Measurements from ENCODE around the gene PRDM11.
"Not testable (repeated sequence)": the region's sequence is repeated elsewhere in the genome, so short reads cannot be mapped to it uniquely, and the experiment has no call there.

PRDM11 gene

DNA sequence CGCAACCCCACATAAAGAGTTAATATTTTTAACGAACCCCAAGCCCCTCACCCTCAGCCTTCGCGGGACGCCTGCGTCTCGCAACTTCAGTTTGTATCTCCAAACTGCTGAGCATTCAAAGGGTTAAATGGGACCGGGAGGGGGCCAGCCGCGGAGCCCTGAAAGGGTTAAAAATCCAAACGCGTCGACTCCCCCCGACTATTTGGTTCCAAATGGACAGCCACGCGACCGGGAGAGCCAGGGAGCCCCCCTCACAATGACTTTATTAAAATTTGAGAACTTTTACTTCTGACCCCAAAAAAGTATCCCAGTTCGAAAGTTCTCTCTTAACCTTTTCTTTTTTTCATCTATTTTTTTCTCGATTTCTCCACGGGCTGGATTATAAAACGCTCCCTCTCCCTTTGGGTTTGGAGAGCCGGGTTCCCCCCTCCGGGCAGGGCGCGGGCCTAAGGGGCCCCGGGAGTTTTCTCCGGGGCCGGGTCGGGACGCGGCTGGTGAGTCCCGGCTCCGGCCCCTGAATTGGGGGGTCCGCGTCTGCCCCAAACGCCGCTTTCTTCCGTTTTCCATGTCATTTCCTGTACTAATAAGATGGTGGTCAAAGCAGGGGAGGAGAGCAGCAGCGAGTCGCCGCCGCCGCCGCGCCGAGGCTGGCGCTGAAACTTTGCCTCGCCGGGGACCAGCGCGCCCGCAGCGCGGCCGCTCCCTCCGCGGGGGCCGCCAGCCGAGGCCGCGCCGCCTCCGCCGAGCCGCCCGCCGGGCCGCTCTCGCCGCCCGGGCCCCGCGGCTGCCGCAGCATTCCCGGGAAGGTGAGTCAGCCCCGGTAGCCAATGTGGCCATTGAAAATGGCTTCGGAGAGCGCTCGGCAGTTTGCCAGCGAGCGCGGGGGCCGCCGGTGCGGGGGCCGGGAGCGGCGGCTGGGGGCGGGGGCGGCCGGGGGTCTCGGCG is at the start of gene PRDM11:
Gene PRDM11, plus strand, starts transcription at position 568 of the 945 bp plus-strand sequence. CDS start 35,128 bp downstream, outside the sequence.
- DNase-seq (ENCODE audit: low read depth), result peak; percentile 5

DNA sequence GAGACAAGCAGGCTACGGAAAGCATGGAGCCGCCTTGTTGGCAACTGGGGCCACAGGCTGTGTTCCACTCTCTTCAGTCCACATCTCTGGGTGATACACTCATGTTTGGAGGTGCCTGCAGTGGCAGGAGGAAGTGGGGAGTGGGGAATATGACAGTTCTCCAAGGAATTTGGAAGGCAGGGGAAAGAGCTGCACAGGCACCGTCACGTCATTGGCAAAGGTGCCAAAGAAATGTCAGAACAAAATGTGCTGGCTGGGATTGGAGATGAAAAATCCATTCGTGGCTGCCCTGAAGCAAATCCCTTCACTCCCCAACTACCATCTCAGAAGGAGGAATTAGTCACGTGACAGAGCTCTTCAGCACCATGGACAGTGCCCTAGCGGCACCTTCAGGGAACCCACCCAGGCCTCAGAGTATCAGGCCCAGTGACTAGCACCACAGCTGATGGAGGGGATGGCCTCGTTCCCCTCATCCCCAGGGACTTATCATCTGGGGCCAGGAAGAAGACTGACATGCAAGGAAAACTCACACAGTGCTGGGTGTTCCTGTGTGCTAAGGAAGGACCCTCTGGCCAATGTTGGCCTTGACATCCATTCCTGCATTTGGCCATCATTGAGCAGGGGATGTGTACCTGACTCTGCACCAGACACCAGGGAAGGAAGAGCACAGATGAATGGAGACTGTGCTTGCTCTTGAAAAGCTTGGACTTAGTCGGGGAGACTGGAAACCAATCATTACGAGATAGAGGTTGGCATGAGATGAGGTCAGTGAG is 48.5 kb upstream of the PRDM11 start:
- DNase-seq (ENCODE audit: low read depth), result no peak

DNA sequence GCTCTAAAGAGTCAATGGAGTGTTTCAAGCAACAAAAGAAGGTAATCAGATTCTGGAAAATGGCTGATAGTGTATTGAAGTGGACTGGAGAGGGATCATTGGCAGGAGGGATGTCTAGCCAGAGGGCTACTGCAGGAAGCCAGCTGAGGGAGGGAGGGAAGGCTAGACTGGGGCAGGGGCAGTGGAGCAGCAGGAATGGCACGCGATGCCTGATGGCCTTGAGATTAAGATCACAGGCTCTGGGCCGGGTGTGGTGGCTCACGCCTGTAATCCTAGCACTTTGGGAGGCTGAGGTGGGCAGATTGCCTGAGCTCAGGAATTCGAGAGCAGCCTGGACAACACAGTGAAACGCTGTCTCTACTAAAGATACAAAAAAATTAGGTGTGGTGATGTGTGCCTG is 47.5 kb upstream of the PRDM11 start:
- no peak for DNase-seq (ENCODE audit: low read depth)

DNA sequence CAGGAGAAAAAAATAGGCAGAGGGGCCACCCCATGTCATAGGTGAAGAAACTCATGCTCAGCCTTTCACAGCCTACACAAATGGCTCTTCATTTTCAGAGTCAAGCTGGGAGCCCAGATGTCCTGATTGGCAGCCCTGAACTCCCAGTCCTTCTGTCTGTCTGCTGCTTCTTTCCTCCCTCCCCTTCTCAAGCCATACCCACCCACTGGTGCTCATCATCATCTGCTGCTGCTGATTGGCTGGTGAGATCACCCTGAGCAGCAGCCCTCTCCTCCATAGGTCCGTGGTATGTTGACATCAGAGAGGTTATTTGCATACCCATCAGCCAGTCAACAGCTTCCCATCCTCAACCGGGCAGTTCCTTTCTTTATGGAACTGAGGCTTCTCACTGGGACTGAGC is 46.1 kb upstream of the PRDM11 start:
- no peak for DNase-seq (ENCODE audit: low read depth)

DNA sequence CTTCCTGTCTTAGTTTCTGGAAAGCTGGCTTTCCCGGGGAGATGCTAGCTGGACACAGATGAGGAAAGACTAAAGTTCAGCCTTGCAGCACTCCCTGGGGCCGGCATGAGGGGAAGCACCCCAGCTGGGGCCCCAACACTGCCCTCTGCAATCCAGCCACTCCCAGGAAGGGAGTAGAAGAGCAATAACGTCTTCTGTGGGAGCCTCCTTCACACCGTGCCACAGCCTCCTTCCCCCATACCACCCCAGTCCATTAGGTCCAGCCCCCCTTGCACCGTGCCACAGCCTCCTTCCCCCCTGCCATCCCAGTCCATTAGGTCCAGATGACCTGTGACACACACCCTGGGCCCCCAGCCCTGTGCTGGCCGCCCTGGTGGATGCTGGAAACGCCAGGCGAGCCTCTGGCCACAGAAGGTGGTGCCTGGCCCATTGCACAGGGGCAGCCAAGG is 44.1 kb upstream of the PRDM11 start:
- no peak for DNase-seq (ENCODE audit: low read depth)

DNA sequence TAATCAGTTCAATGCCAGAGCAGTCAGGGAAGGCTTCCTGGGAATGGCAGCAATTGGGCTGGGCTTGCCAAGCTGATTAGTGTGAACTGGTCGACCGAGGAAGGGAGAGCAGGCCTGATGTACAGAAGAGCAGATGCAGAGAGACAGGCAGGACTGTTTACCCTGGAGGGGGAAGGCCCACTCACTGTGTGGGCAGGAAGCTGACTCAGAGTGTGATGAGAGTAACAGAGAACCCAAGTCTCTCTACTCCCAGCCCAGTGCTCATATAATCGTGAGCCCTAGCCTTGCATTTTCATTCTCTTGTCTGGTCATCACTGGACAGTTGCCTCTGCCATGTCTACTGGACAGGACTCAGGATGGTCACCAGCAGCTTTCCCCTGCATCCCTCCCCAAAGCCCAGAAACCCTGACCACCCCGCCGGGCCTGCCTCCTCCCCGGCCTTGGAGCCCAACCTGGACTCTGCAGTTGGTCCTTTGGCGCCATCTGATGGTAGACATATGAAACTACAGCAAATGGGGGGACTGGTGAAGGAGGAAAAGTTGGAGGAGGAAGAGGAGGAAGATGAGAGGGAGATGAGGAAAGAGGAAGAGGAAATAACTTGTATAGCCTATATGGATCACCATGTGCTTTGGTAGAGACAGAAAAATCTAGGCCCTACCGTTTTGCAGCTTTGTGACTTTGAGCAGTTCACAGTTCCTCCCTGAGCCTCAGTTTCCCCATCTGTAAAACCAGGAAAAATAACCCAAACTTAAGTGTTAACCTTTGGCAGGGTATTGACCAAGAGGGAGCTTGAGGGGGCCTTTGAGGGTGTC is 43.4 kb upstream of the PRDM11 start:
- peak; percentile 48 for DNase-seq (ENCODE audit: low read depth)

DNA sequence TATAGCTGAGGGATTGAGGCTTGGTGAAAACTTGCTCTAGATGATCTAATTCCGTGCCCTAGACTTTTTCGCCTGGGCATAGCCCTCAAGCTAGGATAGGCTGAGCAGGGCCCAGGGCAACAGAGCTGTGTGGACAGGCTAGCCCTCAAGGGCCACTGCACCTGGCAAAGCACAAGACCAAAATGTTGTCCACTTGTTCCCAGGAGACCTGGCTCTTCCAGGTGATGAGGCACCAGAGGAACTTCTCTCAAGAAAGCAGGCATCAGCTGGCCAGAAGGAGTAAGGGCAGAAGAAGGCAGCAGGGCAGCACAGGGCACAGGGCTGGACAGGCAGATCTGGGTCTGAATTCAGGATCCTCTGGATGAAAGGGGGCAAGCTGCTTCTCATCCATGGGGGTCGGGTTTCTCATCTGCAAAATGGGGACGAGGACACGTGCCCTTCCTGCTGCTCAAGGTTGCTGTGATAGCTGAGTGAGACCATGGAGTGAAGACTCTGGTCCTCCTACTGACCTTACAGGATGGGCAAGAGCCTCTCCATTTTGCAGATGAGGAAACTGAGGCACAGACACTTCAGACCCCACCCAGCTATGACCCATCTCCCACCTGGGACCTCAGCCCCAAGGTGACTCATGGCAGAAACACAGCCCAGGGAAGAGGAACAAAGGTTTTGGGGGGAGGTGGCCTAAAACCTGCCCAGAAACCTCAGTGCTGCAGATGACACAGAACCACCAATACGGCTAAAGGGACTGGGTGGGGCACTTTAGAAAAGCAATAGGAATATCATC is 42.2 kb upstream of the PRDM11 start:
- no peak for DNase-seq (ENCODE audit: low read depth)

DNA sequence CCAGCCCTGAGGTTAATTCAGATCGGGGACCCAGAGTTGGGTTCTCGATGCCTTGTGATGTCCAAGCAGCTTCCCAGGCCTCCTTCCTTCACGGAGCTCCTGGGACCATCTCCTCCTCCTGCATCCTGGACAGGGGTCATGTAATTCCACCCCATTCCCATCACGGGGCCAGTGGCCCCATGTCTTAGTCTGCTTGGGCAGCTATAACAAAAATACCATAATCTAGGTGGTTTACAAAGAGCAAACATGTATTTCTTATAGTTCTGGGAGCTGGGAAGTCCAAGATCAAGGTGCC is 41.7 kb upstream of the PRDM11 start:
- no peak for DNase-seq (ENCODE audit: low read depth)

DNA sequence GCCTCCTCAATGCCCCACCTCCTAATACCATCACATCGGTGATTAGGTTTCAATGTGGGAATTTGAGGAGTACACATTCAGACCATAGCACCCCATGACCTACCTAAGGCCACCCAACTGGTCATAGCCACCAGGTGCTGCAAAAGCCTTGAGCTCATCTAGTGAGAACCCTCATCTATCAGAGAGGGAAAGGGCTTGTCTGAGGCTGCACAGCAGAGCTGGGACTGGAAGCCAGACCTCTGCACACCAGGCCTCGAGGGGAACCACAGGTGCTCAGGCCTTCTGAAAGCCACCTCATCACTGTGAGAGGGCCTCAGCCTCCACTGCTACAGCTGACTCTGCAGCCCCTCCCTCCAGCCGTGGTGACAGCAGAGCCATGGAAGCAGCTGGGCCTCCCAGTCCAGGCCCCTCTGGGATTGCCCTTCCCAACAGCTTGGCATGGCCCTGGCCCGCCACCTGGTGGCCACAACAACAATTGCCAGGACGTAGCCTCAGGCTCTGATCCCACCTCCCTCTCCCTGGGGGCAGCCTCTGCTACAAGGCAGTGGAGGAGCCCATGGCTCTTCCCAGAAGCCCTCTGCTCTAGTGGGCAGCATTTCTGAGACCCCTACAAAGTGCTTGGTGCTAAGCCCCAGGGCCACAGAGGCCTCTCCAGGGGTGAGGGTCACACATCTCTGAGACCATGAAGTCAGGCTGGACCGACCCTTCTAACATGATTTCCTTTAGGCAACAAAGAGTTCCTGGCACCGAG is 41.0 kb upstream of the PRDM11 start:
- peak; percentile 37 for DNase-seq (ENCODE audit: low read depth)

DNA sequence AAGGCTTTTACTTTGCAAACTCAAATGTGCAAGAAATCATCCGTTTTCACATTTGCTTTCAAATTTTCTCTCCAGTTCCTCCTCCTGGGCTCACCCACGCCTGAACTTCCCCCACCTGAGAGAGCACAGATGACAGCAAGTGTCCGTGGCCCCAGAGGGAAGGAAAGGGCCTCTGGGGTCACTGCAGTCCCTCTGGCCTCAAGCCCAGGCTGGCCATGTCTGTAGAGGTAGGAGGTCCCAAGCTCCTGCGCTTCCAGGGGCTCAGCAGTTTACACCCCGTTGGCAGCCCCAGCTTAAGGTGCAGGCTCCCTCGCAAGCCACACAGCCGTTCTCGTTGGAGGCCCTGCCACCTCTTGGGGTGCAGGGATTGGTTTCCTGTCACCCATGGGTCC is 40.5 kb upstream of the PRDM11 start:
- DNase-seq (ENCODE audit: low read depth), result no peak

DNA sequence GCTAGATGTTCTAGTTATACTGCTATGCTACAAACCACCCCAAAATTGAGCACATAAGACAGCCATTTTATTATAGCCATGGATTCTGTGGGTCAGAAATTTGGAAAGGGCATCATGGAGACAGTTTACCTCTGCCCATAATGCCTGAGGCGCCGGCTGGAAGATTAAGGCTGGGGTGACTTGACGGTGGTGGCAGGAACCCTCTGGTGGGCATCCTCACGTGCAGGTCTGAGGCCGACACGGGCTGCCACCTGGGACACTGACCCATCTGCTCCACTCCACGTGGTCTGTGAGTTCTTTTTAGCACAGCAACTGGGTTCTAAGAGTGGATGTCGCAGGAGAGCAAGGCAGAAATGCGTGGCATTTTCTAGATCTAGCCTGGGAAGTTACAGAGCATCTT is 40.0 kb upstream of the PRDM11 start:
- DNase-seq (ENCODE audit: low read depth), result no peak

DNA sequence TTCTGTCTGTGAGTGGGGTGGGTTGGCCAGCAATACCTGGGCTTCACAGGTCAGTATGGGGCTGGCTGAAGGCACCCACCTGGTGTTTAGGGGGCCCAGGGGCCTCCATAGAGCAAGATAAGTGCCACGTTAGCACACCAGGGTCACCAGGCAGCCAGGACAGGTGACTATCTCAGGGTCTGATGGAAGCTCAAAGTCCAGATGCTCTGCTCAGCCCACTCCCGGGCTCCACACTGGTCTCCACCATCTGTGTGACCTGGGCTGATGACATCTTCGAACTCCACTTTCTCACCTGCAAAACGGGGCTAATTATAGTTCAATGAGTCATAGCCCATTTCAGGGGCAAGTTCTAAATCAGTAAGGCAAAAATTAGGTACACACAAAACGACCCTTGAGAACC is 39.4 kb upstream of the PRDM11 start:
- DNase-seq (ENCODE audit: low read depth), result no peak

DNA sequence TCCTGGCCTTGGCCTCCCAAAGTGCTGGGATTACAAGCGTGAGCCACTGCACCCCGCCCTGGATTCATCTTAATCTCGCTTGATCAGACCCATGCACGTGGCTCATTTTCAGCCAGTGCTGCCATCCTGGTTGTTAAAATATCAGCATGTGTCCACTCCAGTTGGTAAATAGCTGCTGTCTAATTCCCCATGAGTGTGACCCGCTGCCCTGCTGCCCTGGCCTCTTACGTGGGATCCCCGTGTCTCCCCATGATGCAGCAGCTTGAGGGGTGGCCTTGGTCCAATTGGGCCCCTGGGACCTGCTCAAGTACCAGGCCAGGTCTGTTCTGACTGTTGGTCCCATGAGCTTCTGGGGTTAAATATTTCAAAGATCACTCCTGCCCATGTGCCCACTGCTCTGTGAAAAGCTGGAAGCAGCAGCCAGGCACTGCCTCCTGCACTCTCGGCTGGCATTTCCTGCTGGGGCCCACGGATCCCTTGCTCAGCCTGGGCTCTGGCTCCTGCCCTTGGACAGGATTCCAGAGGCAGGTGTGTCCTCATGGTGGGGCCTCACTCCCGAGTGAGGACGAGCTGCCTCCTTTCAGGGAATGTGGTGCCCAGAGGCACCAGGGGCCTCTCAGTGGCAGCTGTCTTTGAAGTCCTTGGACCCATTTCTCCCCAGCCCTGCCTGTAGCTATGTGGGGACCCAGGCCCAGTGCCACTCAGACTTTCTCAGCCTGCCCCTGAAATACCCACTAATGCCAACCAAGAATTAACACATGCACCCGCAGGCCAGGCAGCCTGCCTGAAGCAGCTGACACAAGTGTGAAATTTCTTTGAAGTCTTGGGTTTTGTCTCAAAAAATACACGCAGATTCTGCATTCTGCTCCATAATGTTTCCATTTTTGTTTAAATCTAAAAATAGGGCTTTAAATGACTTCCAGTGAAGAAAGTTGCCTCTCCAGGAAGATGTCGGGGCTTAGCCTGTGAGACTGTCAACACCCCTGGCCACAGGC is 38.1 kb upstream of the PRDM11 start:
- no peak for DNase-seq (ENCODE audit: low read depth)

DNA sequence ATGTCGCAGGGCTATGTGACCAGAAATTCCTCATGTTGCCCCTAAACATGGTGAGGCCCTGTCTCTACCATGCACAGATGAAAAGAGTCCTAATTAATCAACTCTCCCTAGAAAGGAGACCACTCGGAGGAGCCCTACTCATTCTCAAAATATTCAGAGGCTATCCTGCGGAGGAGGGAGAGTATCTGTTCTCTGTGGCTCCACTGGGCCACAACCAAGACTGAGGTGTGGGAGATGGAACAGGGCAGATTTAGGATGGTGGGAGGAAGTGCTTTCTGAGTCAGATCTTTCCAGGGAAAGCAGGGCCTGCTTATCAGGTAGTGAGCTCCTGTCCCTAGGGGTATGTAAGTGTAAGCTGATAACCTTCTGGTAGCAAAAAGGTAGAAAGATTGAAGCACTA is 37.0 kb upstream of the PRDM11 start:
- DNase-seq (ENCODE audit: low read depth), result no peak

DNA sequence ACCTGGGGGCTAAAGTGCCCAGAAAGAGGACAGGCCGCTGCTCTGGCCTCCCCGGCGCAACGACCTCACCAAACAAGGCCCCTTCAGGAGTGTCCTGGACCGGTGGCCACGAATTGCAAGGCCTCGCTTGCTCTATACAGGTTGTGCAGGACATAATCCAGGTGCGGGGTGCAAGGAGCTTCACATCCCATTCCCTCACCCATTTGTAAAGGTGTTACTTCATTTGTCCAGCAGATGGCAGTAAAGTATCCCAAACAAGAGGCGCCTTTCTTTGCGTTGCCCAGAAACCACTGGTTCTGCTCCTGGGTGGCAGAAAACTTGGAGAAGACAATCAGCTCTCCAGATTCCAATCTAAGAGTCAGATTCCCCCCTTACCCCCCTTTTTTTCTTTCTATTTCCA is 35.9 kb upstream of the PRDM11 start:
- DNase-seq (ENCODE audit: low read depth), result peak; percentile 44

DNA sequence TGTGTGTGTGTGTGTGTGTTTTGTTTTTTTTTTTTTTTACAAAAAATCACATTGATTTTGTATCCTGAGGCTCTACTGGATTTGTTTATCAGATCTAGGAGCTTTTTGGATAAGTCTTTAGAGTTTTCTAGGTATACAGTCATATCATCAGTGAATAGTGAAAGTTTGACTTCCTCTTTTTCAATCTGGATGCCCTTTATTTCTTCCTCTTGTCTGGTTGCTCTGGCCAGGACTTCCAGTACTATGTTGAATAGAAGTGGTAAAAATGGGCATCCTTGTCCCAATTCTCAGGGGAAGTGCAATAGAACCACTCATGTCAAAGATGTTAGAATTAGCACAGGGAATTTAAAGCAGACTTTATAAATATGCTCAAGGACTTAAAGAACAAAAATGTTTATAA is 32.6 kb upstream of the PRDM11 start:
- no peak for DNase-seq (ENCODE audit: low read depth)

DNA sequence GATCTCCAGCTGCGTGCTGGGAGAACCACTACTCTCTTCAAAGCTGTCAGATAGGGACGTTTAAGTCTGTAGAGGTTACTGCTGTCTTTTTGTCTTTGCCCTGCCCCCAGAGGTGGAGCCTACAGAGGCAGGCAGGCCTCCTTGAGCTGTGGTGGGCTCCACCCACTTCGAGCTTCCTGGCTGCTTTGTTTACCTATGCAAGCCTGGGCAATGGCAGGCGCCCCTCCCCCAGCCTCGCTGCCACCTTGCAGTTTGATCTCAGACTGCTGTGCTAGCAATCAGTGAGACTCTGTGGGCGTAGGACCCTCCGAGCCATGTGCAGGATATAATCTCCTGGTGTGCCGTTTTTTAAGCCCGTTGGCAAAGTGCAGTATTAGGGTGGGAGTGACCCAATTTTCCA is 18.6 kb upstream of the PRDM11 start:
- not testable (repeated sequence) for DNase-seq (ENCODE audit: low read depth)

DNA sequence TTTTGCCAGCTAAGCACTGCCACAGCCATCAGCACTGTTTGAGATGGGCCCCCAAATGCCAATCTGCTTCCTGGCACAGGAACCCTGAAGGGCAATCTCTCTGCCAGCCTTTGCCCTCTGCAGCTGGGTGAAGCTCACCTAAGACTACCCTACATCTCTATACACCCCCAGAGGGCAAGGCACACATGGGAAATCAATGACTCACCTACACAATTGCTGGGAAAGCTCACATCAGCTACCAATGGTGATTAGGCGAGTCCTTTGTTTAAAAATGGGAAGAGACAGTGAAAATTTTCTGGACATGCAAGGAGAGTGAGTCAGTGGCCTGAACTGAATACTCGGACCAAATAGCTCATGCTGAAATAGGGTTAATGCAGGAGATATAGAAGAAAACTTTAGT is 12.6 kb upstream of the PRDM11 start:
- no peak for DNase-seq (ENCODE audit: low read depth)

DNA sequence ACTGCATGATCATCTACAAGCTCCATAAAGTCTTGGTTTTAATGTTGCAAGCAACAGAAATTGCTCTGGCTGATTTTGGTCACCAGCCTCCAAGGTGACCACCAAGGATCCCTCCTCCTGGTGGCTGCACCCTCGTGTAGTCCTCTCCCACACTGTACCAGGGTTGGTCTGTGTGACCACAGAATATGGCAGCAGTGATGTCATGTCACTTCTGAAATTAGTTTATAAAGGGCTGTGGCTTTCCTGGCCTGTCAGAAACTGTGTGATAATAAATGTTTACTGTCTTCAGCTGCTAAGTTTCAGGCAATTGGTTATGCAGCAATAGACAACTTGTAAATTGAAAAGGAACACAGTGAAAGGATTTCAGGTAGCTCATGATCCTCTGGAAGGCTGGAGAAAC is 5.3 kb upstream of the PRDM11 start:
- no peak for DNase-seq (ENCODE audit: low read depth)

DNA sequence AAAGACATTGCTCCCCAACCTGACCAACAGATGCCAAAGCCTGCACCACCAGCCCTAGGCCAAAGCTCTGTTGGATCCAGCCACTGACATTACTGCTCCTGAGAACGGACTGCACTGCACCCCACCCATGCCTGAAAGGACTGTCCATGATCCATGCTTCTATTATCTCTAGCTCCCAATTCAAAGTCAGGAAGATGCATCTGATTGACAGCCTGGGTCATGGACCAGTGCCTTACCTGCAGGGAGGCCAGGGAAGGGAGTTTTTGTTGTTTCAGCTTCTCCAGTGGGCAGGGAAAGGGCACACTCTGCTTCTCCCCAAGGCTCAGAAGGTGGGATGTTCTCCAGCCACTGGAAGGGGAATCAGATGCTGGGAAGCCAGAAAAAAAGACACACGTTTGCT is 4.8 kb upstream of the PRDM11 start:
- DNase-seq (ENCODE audit: low read depth), result no peak
